Measurements from ENCODE around the gene STAT6.
A peak's percentile ranks its signal among the peaks of the same experiment; 100 is the strongest.

The STAT6 gene

GRCh38 chr12:57096099-57096572 lies 15.0 kb downstream of the STAT6 start:
- DNase-seq (ENCODE audit: low spot score) = peak; percentile 3
- TF ChIP-seq, protein P1, sequence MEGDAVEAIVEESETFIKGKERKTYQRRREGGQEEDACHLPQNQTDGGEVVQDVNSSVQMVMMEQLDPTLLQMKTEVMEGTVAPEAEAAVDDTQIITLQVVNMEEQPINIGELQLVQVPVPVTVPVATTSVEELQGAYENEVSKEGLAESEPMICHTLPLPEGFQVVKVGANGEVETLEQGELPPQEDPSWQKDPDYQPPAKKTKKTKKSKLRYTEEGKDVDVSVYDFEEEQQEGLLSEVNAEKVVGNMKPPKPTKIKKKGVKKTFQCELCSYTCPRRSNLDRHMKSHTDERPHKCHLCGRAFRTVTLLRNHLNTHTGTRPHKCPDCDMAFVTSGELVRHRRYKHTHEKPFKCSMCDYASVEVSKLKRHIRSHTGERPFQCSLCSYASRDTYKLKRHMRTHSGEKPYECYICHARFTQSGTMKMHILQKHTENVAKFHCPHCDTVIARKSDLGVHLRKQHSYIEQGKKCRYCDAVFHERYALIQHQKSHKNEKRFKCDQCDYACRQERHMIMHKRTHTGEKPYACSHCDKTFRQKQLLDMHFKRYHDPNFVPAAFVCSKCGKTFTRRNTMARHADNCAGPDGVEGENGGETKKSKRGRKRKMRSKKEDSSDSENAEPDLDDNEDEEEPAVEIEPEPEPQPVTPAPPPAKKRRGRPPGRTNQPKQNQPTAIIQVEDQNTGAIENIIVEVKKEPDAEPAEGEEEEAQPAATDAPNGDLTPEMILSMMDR (IDR thresholded peaks at IDR 0.05; ENCODE audit: extremely low read depth, missing control alignments) = no peak

- TF ChIP-seq, protein P1 (IDR thresholded peaks at IDR 0.05; ENCODE audit: extremely low read depth, missing control alignments) = no peak
- DNase-seq (ENCODE audit: low spot score) = peak; percentile 4
Measured at GRCh38 chr12:57095440-57095839, 15.7 kb downstream of the STAT6 start.

DNA sequence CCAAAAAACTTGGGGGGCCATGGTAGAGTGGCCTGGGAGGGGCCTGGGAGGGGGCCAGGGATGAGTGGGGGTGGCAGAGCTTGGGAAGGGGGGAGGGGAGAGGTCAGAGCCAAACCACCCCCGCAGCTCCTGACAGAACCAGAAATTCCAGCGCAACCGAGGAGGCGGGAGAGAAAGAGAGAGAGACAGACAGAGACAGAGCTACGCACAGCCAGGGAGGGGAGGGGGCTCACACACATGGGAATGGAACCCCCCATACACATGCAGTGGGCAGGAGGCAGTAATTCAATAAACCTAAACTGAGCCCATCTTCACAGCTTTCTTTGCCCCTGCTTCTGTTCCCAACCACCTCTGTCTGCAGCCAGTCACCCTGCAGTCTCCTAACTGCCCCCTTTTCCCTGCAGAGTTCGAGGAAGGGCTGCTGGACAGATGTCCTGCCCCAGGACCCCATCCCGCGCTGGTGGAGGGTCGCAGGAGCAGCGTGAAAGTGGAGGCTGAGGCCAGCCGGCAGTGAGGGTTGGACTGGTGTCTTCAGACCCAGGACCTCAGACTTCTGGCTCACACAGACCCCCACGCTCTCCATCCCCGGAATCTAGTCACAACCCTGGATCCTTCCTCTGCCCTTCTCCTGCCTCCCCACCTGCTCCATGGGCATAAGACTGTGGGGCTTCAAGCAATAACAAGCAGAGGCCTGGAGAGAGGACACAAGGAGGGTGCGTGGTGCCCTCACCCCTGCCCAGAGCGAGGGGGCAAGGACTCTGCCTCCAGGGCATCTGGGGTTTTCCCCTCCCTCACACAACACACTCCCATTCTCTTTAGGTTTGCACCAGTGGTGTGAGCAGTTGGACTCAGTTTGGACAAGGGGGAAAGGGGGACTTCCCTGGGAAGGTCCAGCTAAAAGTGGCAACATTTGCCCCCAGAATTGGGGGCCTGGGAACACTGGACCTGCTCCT lies 16.7 kb downstream of the STAT6 start:
- TF ChIP-seq, protein P1 (IDR thresholded peaks at IDR 0.05; ENCODE audit: extremely low read depth, missing control alignments) = no peak
- peak; percentile 18 for DNase-seq (ENCODE audit: low spot score)

GRCh38 chr12:57093415-57094207 lies 17.6 kb downstream of the STAT6 start:
- TF ChIP-seq, protein P1 (IDR thresholded peaks at IDR 0.05; ENCODE audit: extremely low read depth, missing control alignments) = peak; percentile 81
- peak; percentile 88 for DNase-seq (ENCODE audit: low spot score)

DNA sequence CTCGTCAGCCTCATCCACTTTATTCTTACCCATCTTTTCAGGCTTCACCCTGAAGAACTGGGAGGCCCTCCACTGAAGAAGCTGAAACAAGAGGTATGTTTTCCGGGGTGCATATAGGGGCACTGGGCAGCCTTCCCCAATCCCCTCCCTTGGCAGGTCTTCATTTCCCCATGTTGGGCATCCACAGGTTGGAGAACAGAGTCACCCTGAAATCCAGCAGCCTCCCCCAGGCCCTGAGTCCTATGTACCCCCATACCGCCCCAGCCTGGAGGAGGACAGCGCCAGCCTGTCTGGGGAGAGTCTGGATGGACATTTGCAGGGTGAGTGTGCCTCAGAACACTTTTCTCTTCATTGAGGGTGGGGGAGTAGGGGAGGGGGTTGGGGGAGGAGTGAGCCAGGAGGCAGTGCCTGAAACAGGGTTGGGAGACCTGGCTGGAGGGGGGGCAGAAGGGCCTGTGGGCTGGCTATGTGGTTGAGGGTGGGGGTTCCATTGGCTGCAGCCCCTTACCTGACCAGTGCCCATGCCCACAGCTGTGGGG lies 18.2 kb downstream of the STAT6 start:
- TF ChIP-seq, protein P1 (IDR thresholded peaks at IDR 0.05; ENCODE audit: extremely low read depth, missing control alignments) = no peak
- DNase-seq (ENCODE audit: low spot score) = no peak

DNA sequence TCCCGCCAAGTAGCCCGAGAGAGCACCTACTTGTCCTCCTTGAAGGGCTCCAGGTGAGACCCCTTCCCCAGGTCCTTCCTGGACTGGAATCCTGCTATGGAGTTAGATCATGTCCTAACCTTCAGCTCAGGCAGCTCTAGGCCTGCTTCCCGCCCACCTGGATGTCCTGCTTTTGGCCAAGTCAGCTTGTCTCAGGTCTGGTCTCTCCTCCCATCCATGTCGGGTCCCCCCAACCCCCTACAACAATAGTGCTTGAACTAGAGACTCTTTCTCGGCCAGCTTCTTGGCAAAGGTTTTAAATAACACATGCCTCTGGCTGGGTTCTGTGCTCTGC lies 18.7 kb downstream of the STAT6 start:
- peak; percentile 5 for DNase-seq (ENCODE audit: low spot score)
- TF ChIP-seq, protein P1 (IDR thresholded peaks at IDR 0.05; ENCODE audit: extremely low read depth, missing control alignments) = no peak
